ENCODE measurements around the gene GOLGB1. TPM values are rescaled to one million over a fixed set of nuclear protein-coding genes. Genes with fewer than 3 reads are reported as not detected.

GOLGB1 gene
- total and polyA plus RNA-seq, 2 experiments from 2014 or later: 32.6 to 54.3 TPM

GRCh38 chr3:121681792-121682191, 67.7 kb downstream of the GOLGB1 start:
- no peak overlapping the region for H3K27ac ChIP-seq
- H3K36me3 ChIP-seq (ENCODE audit: low read depth): peaks cover 48% of the 10 kb centered on the region
- H4K20me1 ChIP-seq (ENCODE audit: insufficient read depth): no peaks in the 10 kb centered on the region
- WGBS, 2 experiments (ENCODE audit: low coverage in 1 of 2, low lambda C conversion rate in 2 of 2, missing lambda C conversion rate in 2 of 2): 100% methylated on average over 1 of the region's 1 CpG
- TF ChIP-seq EZH2 (IDR thresholded peaks at IDR 0.05; ENCODE audit: insufficient read depth, poor library complexity, severe bottlenecking) (no peak), EZH2phosphoT487 (IDR thresholded peaks at IDR 0.05; ENCODE audit: insufficient read depth, low read depth) (no peak)
- no peak overlapping the region for H3K4me3 ChIP-seq
- H2AFZ ChIP-seq: no peak overlapping the region
- no peak for DNase-seq
- no peaks in the 10 kb centered on the region for H3K9me2 ChIP-seq (ENCODE audit: insufficient read depth)
- no peak overlapping the region for H3K4me2 ChIP-seq (ENCODE audit: unreplicated experiment)
- H3K9me3 ChIP-seq (ENCODE audit: low read depth): no peaks in the 10 kb centered on the region
- 0 out of 2 replicates have a peak, but pooled peaks cover 4% of the 10 kb centered on the region for H3F3A ChIP-seq (ENCODE audit: insufficient read depth)
- no peaks in the 10 kb centered on the region for H3K27me3 ChIP-seq (replicated peaks; ENCODE audit: insufficient read depth)
- in situ Hi-C loops (cut with MboI): no loop called here
- H3K9ac ChIP-seq: no peak overlapping the region
- H3K79me2 ChIP-seq (ENCODE audit: insufficient read depth): peaks cover 24% of the 10 kb centered on the region
- no peaks in the 10 kb centered on the region for H3K4me1 ChIP-seq (ENCODE audit: insufficient read depth)

- in situ Hi-C loops (cut with MboI): no loop called here
- H2AFZ ChIP-seq: no peak overlapping the region
- no peaks in the 10 kb centered on the region for H3K4me1 ChIP-seq (ENCODE audit: insufficient read depth)
- no peaks in the 10 kb centered on the region for H3K9me2 ChIP-seq (ENCODE audit: insufficient read depth)
- H3K4me3 ChIP-seq: no peak overlapping the region
- H3K36me3 ChIP-seq (ENCODE audit: low read depth): peaks cover 61% of the 10 kb centered on the region
- H4K20me1 ChIP-seq (ENCODE audit: insufficient read depth): no peaks in the 10 kb centered on the region
- H3K9ac ChIP-seq: no peak overlapping the region
- no peak for DNase-seq
- no peak overlapping the region for H3K4me2 ChIP-seq (ENCODE audit: unreplicated experiment)
- WGBS, 2 experiments (ENCODE audit: low coverage in 1 of 2, low lambda C conversion rate in 2 of 2, missing lambda C conversion rate in 2 of 2): 94 to 99% methylated on average over 2 of the region's 2 CpGs
- no peaks in the 10 kb centered on the region for H3K9me3 ChIP-seq (ENCODE audit: low read depth)
- H3K27me3 ChIP-seq (replicated peaks; ENCODE audit: insufficient read depth): no peaks in the 10 kb centered on the region
- no peaks in the 10 kb centered on the region for H3F3A ChIP-seq (ENCODE audit: insufficient read depth)
- peaks cover 4% of the 10 kb centered on the region; the same call in 1 of the 2 replicates for H3K79me2 ChIP-seq (ENCODE audit: insufficient read depth)
- no peak for TF ChIP-seq EZH2 (IDR thresholded peaks at IDR 0.05; ENCODE audit: insufficient read depth, poor library complexity, severe bottlenecking)
- TF ChIP-seq EZH2phosphoT487 (IDR thresholded peaks at IDR 0.05; ENCODE audit: insufficient read depth, low read depth): no peak
- H3K27ac ChIP-seq: no peak overlapping the region
Observed at GRCh38 chr3:121677141-121677540, 72.4 kb downstream of the GOLGB1 start.

GRCh38 chr3:121670676-121671075, 78.9 kb downstream of the GOLGB1 start:
- no peaks in the 10 kb centered on the region for H3F3A ChIP-seq (ENCODE audit: insufficient read depth)
- 0 out of 2 replicates have a peak, but pooled peaks cover 4% of the 10 kb centered on the region for H3K79me2 ChIP-seq (ENCODE audit: insufficient read depth)
- H4K20me1 ChIP-seq (ENCODE audit: insufficient read depth): no peaks in the 10 kb centered on the region
- H3K9ac ChIP-seq: no peak overlapping the region
- no peak overlapping the region for H3K4me3 ChIP-seq
- no peaks in the 10 kb centered on the region for H3K27me3 ChIP-seq (replicated peaks; ENCODE audit: insufficient read depth)
- in situ Hi-C loops (cut with MboI): no loop called here
- H3K36me3 ChIP-seq (ENCODE audit: low read depth): peaks cover 70% of the 10 kb centered on the region
- TF ChIP-seq EZH2 (IDR thresholded peaks at IDR 0.05; ENCODE audit: insufficient read depth, poor library complexity, severe bottlenecking): no peak
- no peak for TF ChIP-seq EZH2phosphoT487 (IDR thresholded peaks at IDR 0.05; ENCODE audit: insufficient read depth, low read depth)
- H3K9me2 ChIP-seq (ENCODE audit: insufficient read depth): no peaks in the 10 kb centered on the region
- H3K9me3 ChIP-seq (ENCODE audit: low read depth): no peaks in the 10 kb centered on the region
- no peak for DNase-seq
- H2AFZ ChIP-seq: no peak overlapping the region
- no peak overlapping the region for H3K27ac ChIP-seq
- H3K4me1 ChIP-seq (ENCODE audit: insufficient read depth): no peaks in the 10 kb centered on the region
- H3K4me2 ChIP-seq (ENCODE audit: unreplicated experiment): no peak overlapping the region

GRCh38 chr3:121667333-121667732, 82.2 kb downstream of the GOLGB1 start:
- Histone ChIP-seq H4K20me1 (ENCODE audit: insufficient read depth) (no peaks in the 10 kb centered on the region), H3K27ac (no peak overlapping the region), H3F3A (ENCODE audit: insufficient read depth) (no peaks in the 10 kb centered on the region), H3K4me3 (no peak overlapping the region), H2AFZ (no peak overlapping the region), H3K36me3 (ENCODE audit: low read depth) (peaks cover 53% of the 10 kb centered on the region), H3K27me3 (replicated peaks; ENCODE audit: insufficient read depth) (no peaks in the 10 kb centered on the region), H3K79me2 (ENCODE audit: insufficient read depth) (no peaks in the 10 kb centered on the region), H3K9me3 (ENCODE audit: low read depth) (no peaks in the 10 kb centered on the region), H3K4me1 (ENCODE audit: insufficient read depth) (no peaks in the 10 kb centered on the region), H3K9me2 (ENCODE audit: insufficient read depth) (no peaks in the 10 kb centered on the region), H3K4me2 (ENCODE audit: unreplicated experiment) (no peak overlapping the region), H3K9ac (no peak overlapping the region)
- DNase-seq: no peak
- in situ Hi-C loops (cut with MboI): no loop called here
- WGBS, 2 experiments (ENCODE audit: low coverage in 1 of 2, low lambda C conversion rate in 2 of 2, missing lambda C conversion rate in 2 of 2): 84 to 87% methylated on average over 4 of the region's 4 CpGs
- TF ChIP-seq EZH2 (IDR thresholded peaks at IDR 0.05; ENCODE audit: insufficient read depth, poor library complexity, severe bottlenecking): no peak
- no peak for TF ChIP-seq EZH2phosphoT487 (IDR thresholded peaks at IDR 0.05; ENCODE audit: insufficient read depth, low read depth)

- H3F3A ChIP-seq (ENCODE audit: insufficient read depth): peaks cover 13% of the 10 kb centered on the region; the same call in 1 of the 2 replicates
- TF ChIP-seq EZH2 (IDR thresholded peaks at IDR 0.05; ENCODE audit: insufficient read depth, poor library complexity, severe bottlenecking): no peak
- H3K79me2 ChIP-seq (ENCODE audit: insufficient read depth): no peaks in the 10 kb centered on the region
- H3K9me2 ChIP-seq (ENCODE audit: insufficient read depth): no peaks in the 10 kb centered on the region
- H3K4me1 ChIP-seq (ENCODE audit: insufficient read depth): peaks cover 4% of the 10 kb centered on the region; the same call in 1 of the 2 replicates
- in situ Hi-C loops (cut with MboI): no loop called here
- H3K27ac ChIP-seq: no peak overlapping the region
- DNase-seq: no peak
- no peaks in the 10 kb centered on the region for H4K20me1 ChIP-seq (ENCODE audit: insufficient read depth)
- no peak overlapping the region for H2AFZ ChIP-seq
- no peaks in the 10 kb centered on the region for H3K27me3 ChIP-seq (replicated peaks; ENCODE audit: insufficient read depth)
- WGBS, 2 experiments (ENCODE audit: low coverage in 1 of 2, low lambda C conversion rate in 2 of 2, missing lambda C conversion rate in 2 of 2): 94 to 95% methylated on average over 2 of the region's 2 CpGs
- H3K9me3 ChIP-seq (ENCODE audit: low read depth): no peaks in the 10 kb centered on the region
- H3K4me3 ChIP-seq: no peak overlapping the region
- no peak overlapping the region for H3K4me2 ChIP-seq (ENCODE audit: unreplicated experiment)
- peaks cover 42% of the 10 kb centered on the region for H3K36me3 ChIP-seq (ENCODE audit: low read depth)
- H3K9ac ChIP-seq: no peak overlapping the region
Observed at GRCh38 chr3:121665488-121665887, 84.1 kb downstream of the GOLGB1 start.
